Measurements from ENCODE around the gene FICD. TPM values are rescaled to one million over a fixed set of nuclear protein-coding genes. Genes with fewer than 3 reads are reported as not detected.

Gene FICD
- total RNA-seq, 2 donors from 2014 or later = 6.2 to 6.8 TPM

- 93 to 100% methylated on average over 1 to 6 of the region's 6 CpGs for WGBS, 2 experiments (ENCODE audit: insufficient coverage in 1 of 2, insufficient read length in 1 of 2)
- no peaks in the 10 kb centered on the region for H3K9me3 ChIP-seq (ENCODE audit: control insufficient read depth, low read length)
- no peak overlapping the region for H3K27ac Mint-ChIP-seq
- no peak overlapping the region for H3K4me3 Mint-ChIP-seq
- H3K4me1 ChIP-seq (ENCODE audit: control insufficient read depth, insufficient read depth, low read length) = no peaks in the 10 kb centered on the region
- no peak overlapping the region for H3K4me3 ChIP-seq (ENCODE audit: low read length)
- H3K36me3 ChIP-seq (ENCODE audit: control insufficient read depth, insufficient read depth, low read length) = no peaks in the 10 kb centered on the region
- peaks cover 6% of the 10 kb centered on the region for H3K27me3 Mint-ChIP-seq (ENCODE audit: insufficient read depth)
- no peaks in the 10 kb centered on the region for H3K36me3 Mint-ChIP-seq (ENCODE audit: low read depth)
- TF ChIP-seq CTCF (conservative IDR thresholded peaks at IDR 0.05) = no peak
- H3K9ac ChIP-seq (ENCODE audit: extremely low read depth, low read length, poor library complexity, severe bottlenecking) = no peak overlapping the region
- DNase-seq = no peak
- H3K27me3 ChIP-seq (ENCODE audit: control insufficient read depth, insufficient read depth, low read length, poor library complexity, severe bottlenecking) = no peaks in the 10 kb centered on the region
- no peak overlapping the region for H3K27ac ChIP-seq (ENCODE audit: low read depth, low read length)
- H3K4me1 Mint-ChIP-seq = peaks cover 4% of the 10 kb centered on the region
- H3K9me3 Mint-ChIP-seq = no peaks in the 10 kb centered on the region
These were observed 37.2 kb upstream of the FICD start for GRCh38 chr12:108477881-108478259.

- no peaks in the 10 kb centered on the region for H3K4me1 ChIP-seq (ENCODE audit: control insufficient read depth, insufficient read depth, low read length)
- no peak overlapping the region for H3K9ac ChIP-seq (ENCODE audit: extremely low read depth, low read length, poor library complexity, severe bottlenecking)
- Mint-ChIP-seq H3K9me3 (no peaks in the 10 kb centered on the region), H3K4me1 (peaks cover 4% of the 10 kb centered on the region), H3K27me3 (ENCODE audit: insufficient read depth) (peaks cover 5% of the 10 kb centered on the region), H3K4me3 (no peak overlapping the region), H3K36me3 (ENCODE audit: low read depth) (no peaks in the 10 kb centered on the region), H3K27ac (no peak overlapping the region)
- H3K27ac ChIP-seq (ENCODE audit: low read depth, low read length) = no peak overlapping the region
- H3K4me3 ChIP-seq (ENCODE audit: low read length) = no peak overlapping the region
- H3K36me3 ChIP-seq (ENCODE audit: control insufficient read depth, insufficient read depth, low read length) = no peaks in the 10 kb centered on the region
- no peak for DNase-seq
- no peak for TF ChIP-seq CTCF (conservative IDR thresholded peaks at IDR 0.05)
- 91 to 93% methylated on average over 6 to 8 of the region's 8 CpGs for WGBS, 2 experiments (ENCODE audit: insufficient coverage in 1 of 2, insufficient read length in 1 of 2)
- H3K27me3 ChIP-seq (ENCODE audit: control insufficient read depth, insufficient read depth, low read length, poor library complexity, severe bottlenecking) = no peaks in the 10 kb centered on the region
- H3K9me3 ChIP-seq (ENCODE audit: control insufficient read depth, low read length) = no peaks in the 10 kb centered on the region
These were observed 36.4 kb upstream of the FICD start for GRCh38 chr12:108478611-108479206.

GRCh38 chr12:108479364-108480070 is 35.6 kb upstream of the FICD start:
- Mint-ChIP-seq H3K27me3 (ENCODE audit: insufficient read depth) (peaks cover 5% of the 10 kb centered on the region), H3K4me1 (peaks cover 4% of the 10 kb centered on the region), H3K27ac (no peak overlapping the region), H3K9me3 (no peaks in the 10 kb centered on the region), H3K36me3 (ENCODE audit: low read depth) (no peaks in the 10 kb centered on the region), H3K4me3 (no peak overlapping the region)
- Histone ChIP-seq H3K4me3 (ENCODE audit: low read length) (no peak overlapping the region), H3K27me3 (ENCODE audit: control insufficient read depth, insufficient read depth, low read length, poor library complexity, severe bottlenecking) (no peaks in the 10 kb centered on the region), H3K9me3 (ENCODE audit: control insufficient read depth, low read length) (no peaks in the 10 kb centered on the region), H3K9ac (ENCODE audit: extremely low read depth, low read length, poor library complexity, severe bottlenecking) (no peak overlapping the region), H3K27ac (ENCODE audit: low read depth, low read length) (no peak overlapping the region), H3K4me1 (ENCODE audit: control insufficient read depth, insufficient read depth, low read length) (no peaks in the 10 kb centered on the region), H3K36me3 (ENCODE audit: control insufficient read depth, insufficient read depth, low read length) (no peaks in the 10 kb centered on the region)
- DNase-seq = no peak
- WGBS, 2 experiments (ENCODE audit: insufficient coverage in 1 of 2, insufficient read length in 1 of 2) = 55 to 85% methylated on average over 2 to 6 of the region's 6 CpGs
- no peak for TF ChIP-seq CTCF (conservative IDR thresholded peaks at IDR 0.05)

All from endodermal cell (in vitro differentiated cells).